ENCODE data around the gene KRT83.

Gene KRT83

GRCh38 chr12:52367876-52368275 lies 46.7 kb upstream of the KRT83 start:
- TF ChIP-seq EZH2phosphoT487 (conservative IDR thresholded peaks at IDR 0.05; ENCODE audit: low read length) (no peak), CTCF (IDR thresholded peaks at IDR 0.05; ENCODE audit: insufficient read depth, low read length, poor library complexity, severe bottlenecking) (no peak)
- Histone ChIP-seq H3K36me3 (ENCODE audit: low read length) (no peaks in the 10 kb centered on the region), H3K9ac (ENCODE audit: low read length) (no peak overlapping the region), H2AFZ (ENCODE audit: low read depth, low read length, severe bottlenecking) (no peak overlapping the region), H3K79me2 (ENCODE audit: insufficient read depth, low read length) (no peaks in the 10 kb centered on the region), H3K9me2 (replicated peaks; ENCODE audit: insufficient read depth, low read length) (no peaks in the 10 kb centered on the region), H3K4me2 (ENCODE audit: low read depth, low read length, poor library complexity, severe bottlenecking) (no peak overlapping the region), H3F3A (ENCODE audit: insufficient read depth) (no peaks in the 10 kb centered on the region), H3K27me3 (ENCODE audit: low read length) (no peaks in the 10 kb centered on the region), H4K20me1 (ENCODE audit: low read depth, low read length) (no peaks in the 10 kb centered on the region), H3K4me3 (ENCODE audit: insufficient read depth, low read length, poor library complexity, severe bottlenecking) (no peak overlapping the region), H3K27ac (ENCODE audit: low read depth, low read length) (no peak overlapping the region), H3K9me3 (ENCODE audit: insufficient read depth, low read length) (no peaks in the 10 kb centered on the region)

GRCh38 chr12:52366738-52367485 lies 45.7 kb upstream of the KRT83 start, which contains the start of gene KRT85:
TSS of gene KRT85 (minus strand) at chr12:52367481. CDS start at chr12:52367405, 76 bp downstream.
- H3K27me3 ChIP-seq (ENCODE audit: low read length), result no peaks in the 10 kb centered on the region
- no peak for TF ChIP-seq EZH2phosphoT487 (conservative IDR thresholded peaks at IDR 0.05; ENCODE audit: low read length)
- no peak for TF ChIP-seq CTCF (IDR thresholded peaks at IDR 0.05; ENCODE audit: insufficient read depth, low read length, poor library complexity, severe bottlenecking)
- no peak within 1 kb of the TSS for H3K27ac ChIP-seq (ENCODE audit: low read depth, low read length)
- no peaks in the 10 kb centered on the region for H3F3A ChIP-seq (ENCODE audit: insufficient read depth)
- H3K4me3 ChIP-seq (ENCODE audit: insufficient read depth, low read length, poor library complexity, severe bottlenecking), result no peak within 1 kb of the TSS
- H3K79me2 ChIP-seq (ENCODE audit: insufficient read depth, low read length), result no peaks in the 10 kb centered on the region
- no peak within 1 kb of the TSS for H3K9ac ChIP-seq (ENCODE audit: low read length)
- no peak within 1 kb of the TSS for H2AFZ ChIP-seq (ENCODE audit: low read depth, low read length, severe bottlenecking)
- H3K36me3 ChIP-seq (ENCODE audit: low read length), result no peaks in the 10 kb centered on the region
- no peak within 1 kb of the TSS for H3K4me2 ChIP-seq (ENCODE audit: low read depth, low read length, poor library complexity, severe bottlenecking)
- H3K9me2 ChIP-seq (replicated peaks; ENCODE audit: insufficient read depth, low read length), result no peaks in the 10 kb centered on the region
- H4K20me1 ChIP-seq (ENCODE audit: low read depth, low read length), result no peaks in the 10 kb centered on the region
- no peaks in the 10 kb centered on the region for H3K9me3 ChIP-seq (ENCODE audit: insufficient read depth, low read length)

GRCh38 chr12:52364901-52365489 lies 43.8 kb upstream of the KRT83 start:
- H3K27me3 ChIP-seq (ENCODE audit: low read length), result no peaks in the 10 kb centered on the region
- H4K20me1 ChIP-seq (ENCODE audit: low read depth, low read length), result no peaks in the 10 kb centered on the region
- no peak overlapping the region for H3K4me2 ChIP-seq (ENCODE audit: low read depth, low read length, poor library complexity, severe bottlenecking)
- no peaks in the 10 kb centered on the region for H3F3A ChIP-seq (ENCODE audit: insufficient read depth)
- TF ChIP-seq EZH2phosphoT487 (conservative IDR thresholded peaks at IDR 0.05; ENCODE audit: low read length), result no peak
- TF ChIP-seq CTCF (IDR thresholded peaks at IDR 0.05; ENCODE audit: insufficient read depth, low read length, poor library complexity, severe bottlenecking), result no peak
- no peak overlapping the region for H3K9ac ChIP-seq (ENCODE audit: low read length)
- no peak overlapping the region for H3K4me3 ChIP-seq (ENCODE audit: insufficient read depth, low read length, poor library complexity, severe bottlenecking)
- H2AFZ ChIP-seq (ENCODE audit: low read depth, low read length, severe bottlenecking), result no peak overlapping the region
- no peaks in the 10 kb centered on the region for H3K79me2 ChIP-seq (ENCODE audit: insufficient read depth, low read length)
- no peaks in the 10 kb centered on the region for H3K9me2 ChIP-seq (replicated peaks; ENCODE audit: insufficient read depth, low read length)
- no peaks in the 10 kb centered on the region for H3K36me3 ChIP-seq (ENCODE audit: low read length)
- no peak overlapping the region for H3K27ac ChIP-seq (ENCODE audit: low read depth, low read length)
- H3K9me3 ChIP-seq (ENCODE audit: insufficient read depth, low read length), result no peaks in the 10 kb centered on the region
